Keratinocyte (primary cell): ENCODE data around the gene SETD1B.

Experiments
- EZH2 ChIP-seq: IDR thresholded peaks from one replicate; pipeline ENCODE4 v1.6.1; 2012; ENCODE audit warnings: inconsistent platforms, mild to moderate bottlenecking, low read length, moderate library complexity
- TF ChIP-seq, protein P1 (sequence below), 3 experiments: IDR thresholded peaks in 1 of 3; conservative IDR thresholded peaks in 1 of 3; optimal IDR thresholded peaks in 1 of 3; 2 replicates in 2 of 3; 3 replicates in 1 of 3; pipeline versions ENCODE3 to v1.5.1; 2011; ENCODE audit warnings: low read length in 3 of 3, mild to moderate bottlenecking in 3 of 3, moderate library complexity in 2 of 3, control low read depth in 1 of 3, inconsistent platforms in 1 of 3; ENCODE audit not compliant: insufficient read depth in 2 of 3; ENCODE audit errors: extremely low read depth in 1 of 3

DNA sequence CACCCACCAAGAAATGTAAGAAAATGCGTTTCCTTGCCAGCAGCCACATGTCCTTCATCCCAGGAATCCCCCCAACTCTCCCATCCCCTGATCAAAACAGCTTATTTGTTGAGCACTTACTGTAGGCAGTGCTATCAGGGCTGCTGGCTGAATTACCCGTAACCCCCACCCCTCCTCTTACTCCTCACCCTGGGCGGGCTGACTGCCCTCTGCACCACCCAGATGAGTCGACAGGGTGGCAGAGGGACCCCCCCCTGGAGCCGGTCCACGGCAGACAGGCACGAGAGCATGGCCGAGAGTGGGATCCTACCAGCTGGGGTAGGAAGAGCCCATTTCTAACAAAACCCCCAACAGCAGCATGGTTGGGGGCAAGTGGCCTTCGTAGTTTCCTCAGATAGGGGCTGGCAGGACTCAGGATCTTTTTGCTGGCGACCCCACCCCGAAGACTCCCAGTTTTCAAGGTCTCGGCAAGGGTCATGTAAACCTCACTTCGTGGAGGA, 9.2 kb upstream of the SETD1B start:
- TF ChIP-seq, protein P1, sequence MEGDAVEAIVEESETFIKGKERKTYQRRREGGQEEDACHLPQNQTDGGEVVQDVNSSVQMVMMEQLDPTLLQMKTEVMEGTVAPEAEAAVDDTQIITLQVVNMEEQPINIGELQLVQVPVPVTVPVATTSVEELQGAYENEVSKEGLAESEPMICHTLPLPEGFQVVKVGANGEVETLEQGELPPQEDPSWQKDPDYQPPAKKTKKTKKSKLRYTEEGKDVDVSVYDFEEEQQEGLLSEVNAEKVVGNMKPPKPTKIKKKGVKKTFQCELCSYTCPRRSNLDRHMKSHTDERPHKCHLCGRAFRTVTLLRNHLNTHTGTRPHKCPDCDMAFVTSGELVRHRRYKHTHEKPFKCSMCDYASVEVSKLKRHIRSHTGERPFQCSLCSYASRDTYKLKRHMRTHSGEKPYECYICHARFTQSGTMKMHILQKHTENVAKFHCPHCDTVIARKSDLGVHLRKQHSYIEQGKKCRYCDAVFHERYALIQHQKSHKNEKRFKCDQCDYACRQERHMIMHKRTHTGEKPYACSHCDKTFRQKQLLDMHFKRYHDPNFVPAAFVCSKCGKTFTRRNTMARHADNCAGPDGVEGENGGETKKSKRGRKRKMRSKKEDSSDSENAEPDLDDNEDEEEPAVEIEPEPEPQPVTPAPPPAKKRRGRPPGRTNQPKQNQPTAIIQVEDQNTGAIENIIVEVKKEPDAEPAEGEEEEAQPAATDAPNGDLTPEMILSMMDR (optimal IDR thresholded peaks at IDR 0.05 in 1 of 3, IDR thresholded peaks at IDR 0.05 in 1 of 3, conservative IDR thresholded peaks at IDR 0.05 in 1 of 3; ENCODE audit: extremely low read depth in 1 of 3, insufficient read depth in 2 of 3, low read length in 3 of 3) = no peak
- TF ChIP-seq EZH2 = no peak
